DMS 273 (cell line): ENCODE data around the gene PRMT9.

Experiments used
- DNase-seq: peaks from one replicate; lab custom pipeline; 2025; ENCODE audit not compliant: unreplicated experiment; lab: John Stamatoyannopoulos, UW

Gene PRMT9

DNA sequence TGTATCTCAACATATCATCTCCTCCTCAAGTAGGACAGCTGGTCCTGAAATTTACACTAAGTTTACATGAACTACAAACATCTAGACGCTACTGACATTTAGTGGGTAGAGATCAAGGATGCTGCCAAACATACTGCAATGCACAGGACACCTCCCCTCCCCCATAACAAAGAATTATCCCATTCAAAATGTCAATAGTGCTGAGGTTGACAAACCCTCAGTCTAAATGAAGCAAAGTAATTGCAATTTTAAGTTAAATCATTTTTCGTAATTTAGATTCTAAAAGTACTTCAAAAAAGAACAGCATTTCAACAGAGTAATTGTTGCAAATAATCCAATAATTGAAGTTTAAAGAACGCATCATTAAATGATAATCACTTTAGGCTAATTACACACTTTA lies 1.2 kb downstream of the PRMT9 start:
- no peak for DNase-seq

DNA sequence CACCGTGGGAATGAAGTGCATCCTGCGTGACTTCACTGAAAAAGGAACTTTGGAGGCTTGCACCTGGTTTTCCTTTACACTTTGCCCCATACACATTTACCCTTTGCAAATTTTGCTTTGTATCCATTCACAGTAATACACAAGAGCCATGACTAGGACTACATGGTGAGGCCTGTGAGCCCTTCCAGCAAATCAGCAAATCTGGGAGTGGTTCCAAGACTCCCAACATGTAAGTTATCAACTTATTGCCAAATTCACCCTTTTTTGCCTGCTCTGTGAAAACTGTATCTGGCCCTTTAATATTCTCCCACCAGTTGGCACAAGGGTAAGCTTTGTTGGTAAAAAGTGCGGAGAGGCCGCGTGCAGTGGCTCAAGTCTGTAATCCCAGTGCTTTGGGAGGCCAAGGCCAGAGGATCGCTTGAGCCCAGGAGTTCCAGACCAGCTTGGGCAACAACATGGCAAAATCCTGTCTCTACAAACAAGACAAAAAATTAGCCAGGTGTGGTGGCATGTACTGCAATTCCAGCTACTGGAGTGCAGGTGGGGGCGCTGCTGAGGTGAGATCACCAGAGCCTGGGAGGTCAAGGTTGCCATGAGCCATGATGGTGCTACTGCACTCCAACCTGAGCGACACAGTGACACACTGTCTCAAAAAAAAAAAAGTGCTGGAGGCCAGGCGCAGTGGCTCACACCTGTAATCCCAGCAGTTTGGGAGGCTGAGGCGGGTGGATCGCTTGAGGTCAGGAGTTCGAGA lies 5.0 kb downstream of the PRMT9 start:
- DNase-seq = peak; percentile 1

DNA sequence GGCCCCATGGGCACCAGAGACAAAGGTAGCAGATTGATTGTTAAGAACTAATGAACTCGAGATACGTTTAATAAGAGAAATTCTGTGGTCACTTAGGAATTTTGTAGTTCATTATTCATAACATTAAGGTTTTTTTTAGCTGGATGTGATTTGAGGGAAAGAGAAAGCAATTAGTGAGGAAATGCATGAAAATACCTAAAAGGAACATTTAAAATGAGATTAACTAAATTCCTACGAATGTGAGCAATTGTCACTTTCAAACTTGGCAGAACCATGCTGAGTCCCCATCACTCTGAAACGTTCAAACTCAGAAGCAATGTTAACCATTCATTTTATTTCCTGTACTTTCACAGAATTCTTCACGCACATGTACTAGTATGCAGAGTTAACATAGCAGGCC lies 5.9 kb downstream of the PRMT9 start:
- DNase-seq = no peak

DNA sequence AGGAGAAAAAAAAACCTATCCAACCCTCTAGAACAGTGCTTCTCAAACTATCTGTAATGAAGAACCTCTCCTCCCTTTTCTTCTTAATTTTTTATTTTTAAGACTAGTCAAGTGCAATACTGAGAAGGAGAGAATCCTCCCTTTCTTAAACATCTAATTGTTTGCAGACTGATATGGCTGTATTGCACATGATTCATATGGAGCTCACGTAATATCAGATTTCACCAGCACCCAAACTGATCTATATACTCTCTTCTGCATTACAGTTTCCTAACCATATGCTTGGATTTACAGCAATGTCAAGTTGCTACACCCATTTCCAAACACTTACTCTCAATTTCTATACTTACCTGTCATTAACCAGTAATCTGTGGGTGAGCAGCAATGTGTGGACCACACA lies 9.5 kb downstream of the PRMT9 start:
- DNase-seq = no peak

DNA sequence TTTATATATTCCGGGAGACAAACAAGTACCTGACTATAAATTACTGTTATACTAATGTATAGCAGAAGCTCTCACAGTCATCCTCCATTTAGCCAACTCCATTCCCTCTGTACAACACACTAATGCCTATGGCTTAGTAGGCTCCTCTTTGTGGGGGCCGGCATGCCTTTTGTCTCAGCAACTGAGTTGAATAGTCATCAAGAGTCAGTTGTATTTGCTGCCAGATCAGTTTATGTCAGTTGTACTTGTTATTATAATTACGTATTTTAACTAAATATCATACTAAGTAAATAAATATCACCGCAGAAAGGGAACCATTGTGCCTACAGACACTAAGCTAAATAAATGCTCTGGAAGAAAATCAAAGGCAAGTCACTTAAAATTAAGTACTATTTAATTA lies 9.9 kb downstream of the PRMT9 start:
- DNase-seq = no peak

DNA sequence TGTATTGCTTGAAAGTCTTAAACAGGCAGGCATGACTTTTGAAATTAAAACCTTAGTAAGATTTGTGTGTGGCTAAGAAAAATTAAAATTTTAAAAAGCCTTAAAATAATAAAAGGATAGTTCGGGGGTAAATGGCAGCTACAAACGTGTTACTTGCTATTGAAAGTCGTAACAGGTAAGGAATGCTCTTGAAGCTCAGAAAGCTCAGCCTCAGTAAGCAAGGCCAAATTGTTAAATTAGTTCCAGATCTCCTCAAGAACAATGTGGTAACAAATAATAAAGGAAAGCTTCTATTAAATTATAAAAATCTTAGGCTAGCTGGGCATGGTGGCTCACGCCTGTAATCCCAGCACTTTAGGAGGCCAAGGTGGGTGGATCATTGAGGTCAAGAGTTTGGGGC lies 25.5 kb downstream of the PRMT9 start:
- no peak for DNase-seq

DNA sequence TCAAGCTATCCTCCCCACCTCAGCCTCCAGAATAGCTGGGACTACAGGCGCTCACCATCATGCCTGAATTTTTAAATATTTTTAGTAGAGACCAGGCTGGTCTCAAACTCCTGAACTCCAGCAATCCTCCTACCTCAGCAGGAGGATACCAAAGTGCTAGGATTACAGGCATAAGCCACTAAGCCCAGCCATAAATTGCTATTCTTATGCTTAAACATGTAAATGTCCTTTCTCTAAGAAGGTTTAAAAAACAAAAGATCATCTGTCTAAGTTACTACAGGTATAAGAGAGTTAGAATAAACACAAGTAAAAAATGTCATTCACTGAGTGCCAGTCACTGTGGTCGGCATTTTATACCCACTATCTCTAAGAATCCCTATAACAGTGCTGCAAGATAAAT lies 28.3 kb downstream of the PRMT9 start:
- DNase-seq = no peak

DNA sequence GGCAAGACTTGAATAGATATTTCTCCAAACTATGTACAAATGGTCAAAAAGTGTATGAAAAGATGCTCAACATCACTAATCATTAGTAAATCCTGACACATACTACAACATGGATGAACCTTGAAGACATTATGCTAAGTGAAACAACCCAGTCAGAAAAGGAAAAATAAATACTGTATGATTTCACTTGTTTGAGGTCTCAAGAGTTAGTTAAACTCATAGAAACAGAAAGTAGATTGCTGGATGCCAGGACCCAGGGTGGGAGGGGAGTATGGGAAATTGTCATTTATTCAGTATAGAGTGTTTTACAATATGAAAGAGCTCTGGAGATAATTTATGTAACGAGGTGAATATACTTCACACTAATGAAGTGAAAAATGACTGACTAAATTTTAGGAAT lies 32.4 kb downstream of the PRMT9 start:
- no peak for DNase-seq

DNA sequence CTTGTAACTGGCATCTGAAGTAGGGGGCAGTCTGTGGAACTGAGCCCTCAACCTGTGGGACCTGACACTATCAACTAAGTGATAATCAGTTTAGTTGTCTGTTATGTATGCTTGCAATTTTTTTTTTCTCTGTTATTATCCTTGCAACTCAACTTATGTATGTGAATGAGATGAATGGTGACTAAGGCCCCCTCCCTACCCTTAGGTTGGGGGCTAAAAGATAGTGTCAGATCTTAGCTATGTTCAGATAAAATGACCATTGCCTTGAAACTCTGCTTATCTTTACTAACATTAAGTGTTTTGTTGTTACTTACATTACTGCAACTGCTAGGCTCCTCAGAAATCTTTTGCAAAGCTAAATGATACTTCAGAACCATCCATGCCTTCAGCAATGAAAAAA lies 35.3 kb downstream of the PRMT9 start:
- no peak for DNase-seq

DNA sequence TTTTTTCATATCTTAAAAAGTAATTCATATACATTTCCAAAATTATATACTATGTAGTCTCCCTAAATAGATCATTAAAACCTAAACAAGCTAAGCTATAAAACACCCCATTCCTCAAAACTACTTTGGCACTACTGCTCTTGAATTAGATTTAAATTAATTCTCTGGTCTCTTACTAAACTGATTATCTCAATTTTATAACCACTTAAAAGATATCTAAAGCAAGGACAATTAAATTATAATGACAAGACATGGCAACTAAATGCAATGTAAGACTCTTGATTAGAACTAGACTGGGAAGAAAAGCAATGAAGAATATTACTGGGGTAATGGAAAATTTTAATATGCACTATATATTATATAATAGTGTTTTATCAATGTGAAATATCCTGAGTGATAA lies 38.9 kb downstream of the PRMT9 start:
- DNase-seq = no peak

DNA sequence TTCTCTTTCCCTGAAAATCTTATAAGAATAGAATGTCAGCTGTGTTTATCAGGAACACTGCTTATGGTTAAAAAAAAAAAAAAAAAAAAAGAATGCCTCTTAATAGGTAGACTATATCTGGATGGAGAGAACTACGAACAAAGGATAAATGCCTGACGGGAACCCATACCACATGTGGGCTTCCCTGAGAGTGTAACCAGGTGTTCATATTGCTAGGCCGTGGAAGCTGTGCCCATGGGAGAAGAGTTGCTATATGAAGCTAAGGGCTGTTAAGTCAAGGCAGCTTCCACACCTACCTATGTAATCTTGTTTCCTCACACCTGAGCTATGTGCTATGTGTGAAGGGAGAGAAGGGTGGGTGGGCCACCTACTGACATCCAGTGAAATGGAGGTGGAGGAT lies 39.5 kb downstream of the PRMT9 start:
- DNase-seq = no peak

DNA sequence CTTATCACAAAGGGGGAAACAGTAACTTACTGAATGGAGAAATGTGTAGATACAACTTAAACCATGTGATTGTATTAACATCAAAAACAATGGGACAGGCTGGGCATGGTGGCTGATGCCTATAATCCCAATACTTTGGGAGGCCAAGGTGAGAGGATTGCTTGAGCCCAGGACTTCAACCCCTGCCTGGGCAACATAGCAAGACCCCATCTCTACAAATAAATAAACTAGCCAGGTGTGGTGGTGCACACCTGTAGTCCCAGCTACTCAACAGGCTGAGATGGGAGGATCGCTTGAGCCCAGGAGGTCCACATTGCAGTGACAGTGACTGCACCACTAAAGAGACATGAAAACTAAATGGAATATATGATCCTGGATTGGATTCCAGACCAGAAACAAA lies 40.3 kb downstream of the PRMT9 start:
- no peak for DNase-seq

DNA sequence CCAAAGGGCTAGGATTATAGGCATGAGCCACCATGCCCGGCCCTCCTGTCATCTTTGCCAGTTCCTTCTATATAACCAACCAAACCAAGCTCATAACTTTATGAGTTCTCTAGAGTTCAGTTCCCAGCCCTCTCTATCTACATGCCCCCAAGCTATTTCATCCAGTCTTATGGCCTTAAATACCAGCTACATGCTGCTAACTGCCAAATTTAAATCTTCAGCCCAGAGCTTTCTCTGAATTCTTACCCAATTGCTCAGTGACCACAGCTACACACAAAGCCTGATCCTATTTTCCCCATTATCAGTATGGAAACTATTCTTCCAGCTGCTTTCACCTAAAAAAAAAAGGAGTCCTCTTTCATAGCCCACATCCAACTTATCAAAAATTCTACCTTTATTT lies 43.6 kb downstream of the PRMT9 start:
- DNase-seq = no peak

DNA sequence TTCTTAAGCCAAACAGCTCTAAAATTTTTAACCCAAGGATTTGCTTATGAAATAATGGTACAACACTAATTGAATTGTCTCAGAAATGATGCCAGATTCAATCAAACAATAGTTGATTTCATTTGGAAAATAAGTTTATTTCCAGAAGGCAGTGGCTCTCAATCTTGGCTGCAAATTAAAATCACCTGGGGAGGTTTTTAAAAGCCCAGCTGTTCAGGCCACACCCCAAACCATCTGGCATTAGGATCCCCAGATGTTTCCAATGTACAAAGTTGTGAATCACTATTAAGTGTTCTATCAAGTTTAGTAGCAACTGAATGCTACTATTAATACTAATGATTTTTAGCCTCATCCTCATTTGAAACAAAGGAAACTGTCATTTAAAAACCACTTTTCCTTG lies 44.6 kb downstream of the PRMT9 start:
- DNase-seq = peak; percentile 12

DNA sequence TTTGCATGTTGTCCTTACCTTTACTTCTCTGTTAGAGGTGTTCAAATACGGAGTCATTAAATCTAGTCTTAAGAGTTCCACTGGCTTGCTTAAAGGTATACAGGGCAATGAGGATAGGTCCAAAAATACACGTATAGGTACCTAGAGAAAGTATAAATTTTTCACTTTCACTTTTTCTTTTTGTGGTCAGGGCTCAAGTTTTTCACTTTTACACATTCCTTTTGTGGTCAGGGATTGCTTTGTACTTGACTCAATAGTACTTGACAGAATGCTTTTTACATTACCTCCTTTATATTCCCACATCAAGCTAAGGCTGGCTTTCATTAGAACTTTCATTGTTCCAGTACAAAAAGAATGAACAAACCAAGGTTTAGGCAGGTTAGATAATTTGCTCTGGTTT lies 45.0 kb downstream of the PRMT9 start:
- no peak for DNase-seq

DNA sequence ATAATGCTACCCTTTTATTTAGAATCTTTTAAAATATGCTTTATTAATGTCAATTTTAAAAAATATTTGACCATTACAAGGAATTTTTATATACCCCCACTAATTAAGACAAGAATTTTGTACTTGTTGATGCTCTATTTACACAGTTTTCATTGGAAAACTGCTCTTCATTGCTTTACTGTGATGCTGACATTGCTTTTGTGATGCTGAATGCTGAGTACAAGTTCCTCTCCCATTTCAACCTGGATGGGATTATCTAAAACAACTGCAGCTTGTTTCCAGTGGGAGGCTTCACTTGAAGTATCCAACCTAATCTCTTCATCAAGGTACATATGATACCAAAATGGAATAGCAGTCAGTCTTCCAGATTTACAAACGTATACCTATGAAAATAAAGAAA lies 45.6 kb downstream of the PRMT9 start:
- no peak for DNase-seq

DNA sequence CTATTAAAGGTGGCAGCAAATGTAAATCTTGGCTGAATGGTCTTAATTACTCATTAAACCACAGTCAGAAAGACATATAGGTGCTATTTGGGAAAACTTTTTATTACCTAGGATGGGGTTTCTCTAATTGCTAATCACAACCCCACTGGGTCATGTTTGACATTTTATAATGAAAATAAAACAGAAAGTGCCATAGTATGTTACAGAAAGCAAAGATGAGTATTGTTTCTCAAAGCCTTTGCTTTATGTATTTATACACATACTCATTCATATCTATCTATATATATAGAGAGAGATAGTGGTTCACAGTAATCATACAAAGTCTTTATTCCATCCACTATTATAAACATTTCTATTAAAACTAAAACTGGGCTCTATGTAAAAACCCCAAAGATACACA lies 48.6 kb downstream of the PRMT9 start:
- no peak for DNase-seq

DNA sequence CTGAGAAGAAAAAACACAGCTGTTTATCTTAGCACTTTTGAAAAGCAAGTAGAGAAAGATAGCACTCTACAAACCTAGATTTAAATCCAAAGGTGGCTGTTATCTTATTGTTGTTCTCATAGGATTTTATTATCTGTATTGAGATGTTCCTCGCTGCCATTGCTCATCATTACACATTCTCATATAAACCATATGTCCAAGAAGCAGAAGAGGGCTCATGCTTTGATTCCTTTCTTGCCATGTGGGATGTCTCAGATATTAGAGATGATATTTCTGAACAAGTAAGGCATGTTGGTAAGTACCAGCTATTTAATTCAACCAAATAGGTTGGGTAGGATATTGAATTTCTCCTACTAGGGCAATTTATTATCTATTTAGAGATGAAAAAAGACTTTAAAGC lies 50.3 kb downstream of the PRMT9 start:
- DNase-seq = no peak

DNA sequence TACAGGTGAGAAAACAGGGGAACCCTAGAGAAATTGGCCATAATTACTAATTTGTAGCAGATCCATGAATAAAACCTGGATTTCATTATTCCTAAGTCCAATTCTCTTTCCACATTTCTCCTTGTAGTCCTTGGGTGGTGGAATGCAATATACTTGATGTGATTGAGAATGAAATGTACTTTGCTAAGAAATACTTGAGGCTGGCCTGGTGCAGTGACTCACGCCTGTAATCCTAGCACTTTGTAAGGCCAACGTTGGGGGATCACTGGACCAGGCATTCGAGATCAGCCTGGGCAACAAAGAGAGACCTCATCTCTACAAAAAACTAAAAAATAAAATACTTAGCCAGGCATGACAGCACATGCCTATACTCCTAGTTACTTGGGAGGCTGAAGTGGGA lies 50.9 kb downstream of the PRMT9 start:
- DNase-seq = no peak

DNA sequence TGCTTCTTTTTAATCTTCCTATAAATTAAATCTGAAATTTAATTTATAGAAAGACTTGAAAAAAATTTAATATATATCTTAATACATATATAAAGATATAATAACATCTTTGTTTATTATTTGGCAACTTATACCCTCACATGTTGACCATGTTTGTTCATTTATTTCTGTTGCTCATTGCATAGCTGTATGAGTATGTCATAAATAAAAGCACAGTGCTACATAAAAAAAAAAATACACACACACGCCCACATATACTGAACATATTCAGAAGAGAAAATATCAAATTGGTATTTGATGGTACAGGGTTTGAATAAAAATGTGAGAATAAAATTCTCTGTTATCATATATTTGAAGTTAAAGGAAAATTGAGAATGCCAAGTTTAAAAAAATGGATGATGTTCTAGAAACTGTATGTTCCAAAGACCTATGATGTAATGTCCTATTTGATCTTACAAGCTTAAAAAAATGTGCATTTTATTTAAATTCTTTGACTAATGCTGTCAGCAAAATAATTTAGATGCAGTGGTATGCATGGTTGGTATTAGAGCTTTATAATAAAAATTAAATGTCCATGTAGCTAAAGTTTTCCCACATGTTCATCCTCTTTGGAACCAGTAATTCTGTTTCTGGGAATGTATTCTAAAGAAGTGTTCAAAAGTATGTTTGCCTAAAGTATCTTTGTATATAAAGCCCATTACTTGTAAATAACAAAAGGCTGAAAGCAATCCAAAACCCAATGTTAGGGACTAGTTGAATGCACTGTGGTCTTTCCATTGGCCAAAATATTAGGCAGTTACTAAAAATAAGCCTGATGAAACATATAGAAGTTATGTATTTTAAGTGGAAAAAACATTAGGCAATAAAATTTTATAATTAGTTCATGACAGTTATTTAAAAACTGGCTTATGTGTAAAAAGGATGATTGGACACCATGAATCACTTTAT lies 53.9 kb downstream of the PRMT9 start:
- DNase-seq = no peak

DNA sequence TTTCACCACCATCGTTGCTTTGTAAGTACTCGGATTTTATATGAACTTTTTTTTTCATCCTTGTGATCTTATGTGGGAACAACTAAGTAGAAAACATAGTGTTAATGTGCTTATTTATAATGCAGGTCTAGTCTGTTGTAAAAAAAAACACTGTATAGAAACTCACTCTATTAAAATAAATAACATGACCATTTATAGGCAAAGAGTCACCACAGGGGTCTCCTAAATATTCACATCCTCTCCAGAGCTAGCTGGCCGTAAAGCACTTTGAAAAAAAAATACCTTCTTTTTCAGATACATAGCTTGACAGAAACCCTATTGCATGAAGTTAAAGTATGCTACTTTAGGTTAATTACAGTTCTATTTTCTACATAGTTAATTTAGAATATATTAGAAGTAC lies 55.5 kb downstream of the PRMT9 start:
- DNase-seq = no peak

DNA sequence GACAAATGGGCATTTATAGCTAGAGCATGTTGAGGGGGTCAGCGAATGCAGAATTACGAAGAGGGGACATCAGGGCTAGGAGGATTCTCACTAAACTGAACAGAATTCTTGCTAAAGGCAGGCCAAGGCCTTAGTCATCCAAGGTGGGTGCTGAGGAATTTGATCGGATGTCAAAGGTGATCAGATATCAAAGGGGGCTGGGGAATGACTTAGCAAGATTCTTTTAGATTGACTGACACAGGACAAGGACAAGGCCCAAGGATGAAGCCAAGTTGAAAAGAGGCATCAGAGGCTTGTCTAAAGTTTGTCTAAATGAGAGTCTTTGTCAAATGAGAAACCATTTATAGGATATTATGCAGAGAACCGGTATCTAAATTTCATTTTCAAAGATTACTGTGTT lies 57.1 kb downstream of the PRMT9 start:
- DNase-seq = no peak
